ENCODE results near the gene THSD7B.
"Not testable (repeated sequence)": the region's sequence is repeated elsewhere in the genome, so short reads cannot be mapped to it uniquely, and the experiment has no call there.

THSD7B gene

DNA sequence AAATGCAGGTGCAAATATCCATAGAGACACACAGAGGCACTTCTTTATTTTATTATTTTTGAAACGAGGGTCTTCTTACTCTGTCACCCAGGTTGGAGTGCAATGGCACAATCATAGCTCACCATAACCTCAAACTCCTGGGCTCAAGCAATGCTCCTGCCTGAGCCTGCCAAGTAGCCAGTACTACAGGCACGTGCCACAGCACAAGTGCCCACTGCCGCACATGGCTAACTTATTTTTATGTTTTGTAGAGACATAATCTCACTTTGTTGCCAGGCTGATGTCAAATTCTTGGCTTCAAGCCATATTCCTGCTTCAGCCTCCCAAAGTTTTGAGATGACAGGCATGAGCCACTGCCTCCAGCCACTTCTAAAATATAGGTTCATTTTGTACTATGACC lies 537.6 kb downstream of the THSD7B start (continued):
- TF ChIP-seq, protein P1, sequence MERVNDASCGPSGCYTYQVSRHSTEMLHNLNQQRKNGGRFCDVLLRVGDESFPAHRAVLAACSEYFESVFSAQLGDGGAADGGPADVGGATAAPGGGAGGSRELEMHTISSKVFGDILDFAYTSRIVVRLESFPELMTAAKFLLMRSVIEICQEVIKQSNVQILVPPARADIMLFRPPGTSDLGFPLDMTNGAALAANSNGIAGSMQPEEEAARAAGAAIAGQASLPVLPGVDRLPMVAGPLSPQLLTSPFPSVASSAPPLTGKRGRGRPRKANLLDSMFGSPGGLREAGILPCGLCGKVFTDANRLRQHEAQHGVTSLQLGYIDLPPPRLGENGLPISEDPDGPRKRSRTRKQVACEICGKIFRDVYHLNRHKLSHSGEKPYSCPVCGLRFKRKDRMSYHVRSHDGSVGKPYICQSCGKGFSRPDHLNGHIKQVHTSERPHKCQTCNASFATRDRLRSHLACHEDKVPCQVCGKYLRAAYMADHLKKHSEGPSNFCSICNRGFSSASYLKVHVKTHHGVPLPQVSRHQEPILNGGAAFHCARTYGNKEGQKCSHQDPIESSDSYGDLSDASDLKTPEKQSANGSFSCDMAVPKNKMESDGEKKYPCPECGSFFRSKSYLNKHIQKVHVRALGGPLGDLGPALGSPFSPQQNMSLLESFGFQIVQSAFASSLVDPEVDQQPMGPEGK (CRISPR knock-in tag; IDR thresholded peaks at IDR 0.05; ENCODE audit: borderline replicate concordance): no peak
- TF ChIP-seq ZNF70 (CRISPR knock-in tag; IDR thresholded peaks at IDR 0.05): no peak

DNA sequence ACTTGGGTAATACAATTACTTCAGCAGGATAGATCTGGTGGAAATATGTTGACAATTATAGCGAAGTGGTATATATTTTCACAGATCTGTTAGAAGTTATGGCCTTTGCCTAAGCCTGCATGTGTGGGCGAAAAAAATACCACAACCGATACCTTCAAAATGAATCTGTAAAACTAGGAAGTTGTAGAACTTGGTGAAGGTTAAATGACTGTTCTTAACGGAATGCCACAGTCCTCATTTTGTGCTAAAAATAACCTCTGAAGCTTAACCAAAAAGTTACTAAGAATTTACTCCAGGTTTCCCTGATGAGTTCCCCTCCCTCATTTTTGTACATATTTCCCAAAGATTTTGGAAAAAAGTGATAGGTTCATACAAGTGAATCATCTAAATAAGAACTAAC lies 550.7 kb downstream of the THSD7B start:
- TF ChIP-seq GLIS3 (CRISPR knock-in tag; IDR thresholded peaks at IDR 0.05) (no peak), ZFP3 (CRISPR knock-in tag; IDR thresholded peaks at IDR 0.05) (no peak), TOX (CRISPR knock-in tag; IDR thresholded peaks at IDR 0.05; ENCODE audit: borderline replicate concordance) (no peak), BACH2 (CRISPR knock-in tag; IDR thresholded peaks at IDR 0.05; ENCODE audit: borderline replicate concordance) (no peak), ARNTL (CRISPR knock-in tag; IDR thresholded peaks at IDR 0.05; ENCODE audit: borderline replicate concordance, low read depth) (no peak), ZNF565 (CRISPR knock-in tag; conservative IDR thresholded peaks at IDR 0.05; ENCODE audit: low read depth) (no peak), CSDC2 (CRISPR knock-in tag; IDR thresholded peaks at IDR 0.05) (no peak), ESRRG (CRISPR knock-in tag; IDR thresholded peaks at IDR 0.05) (no peak), TCF4 (CRISPR knock-in tag; IDR thresholded peaks at IDR 0.05; ENCODE audit: borderline replicate concordance) (no peak), ZNF8 (CRISPR knock-in tag; IDR thresholded peaks at IDR 0.05) (no peak), SNAI2 (CRISPR knock-in tag; IDR thresholded peaks at IDR 0.05) (no peak), ZFP30 (CRISPR knock-in tag; IDR thresholded peaks at IDR 0.05) (no peak)
- TF ChIP-seq, protein P2, sequence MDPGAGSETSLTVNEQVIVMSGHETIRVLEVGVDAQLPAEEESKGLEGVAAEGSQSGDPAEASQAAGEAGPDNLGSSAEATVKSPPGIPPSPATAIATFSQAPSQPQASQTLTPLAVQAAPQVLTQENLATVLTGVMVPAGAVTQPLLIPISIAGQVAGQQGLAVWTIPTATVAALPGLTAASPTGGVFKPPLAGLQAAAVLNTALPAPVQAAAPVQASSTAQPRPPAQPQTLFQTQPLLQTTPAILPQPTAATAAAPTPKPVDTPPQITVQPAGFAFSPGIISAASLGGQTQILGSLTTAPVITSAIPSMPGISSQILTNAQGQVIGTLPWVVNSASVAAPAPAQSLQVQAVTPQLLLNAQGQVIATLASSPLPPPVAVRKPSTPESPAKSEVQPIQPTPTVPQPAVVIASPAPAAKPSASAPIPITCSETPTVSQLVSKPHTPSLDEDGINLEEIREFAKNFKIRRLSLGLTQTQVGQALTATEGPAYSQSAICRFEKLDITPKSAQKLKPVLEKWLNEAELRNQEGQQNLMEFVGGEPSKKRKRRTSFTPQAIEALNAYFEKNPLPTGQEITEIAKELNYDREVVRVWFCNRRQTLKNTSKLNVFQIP (CRISPR knock-in tag; IDR thresholded peaks at IDR 0.05; ENCODE audit: borderline replicate concordance, low read depth): no peak
- TF ChIP-seq, protein P3, sequence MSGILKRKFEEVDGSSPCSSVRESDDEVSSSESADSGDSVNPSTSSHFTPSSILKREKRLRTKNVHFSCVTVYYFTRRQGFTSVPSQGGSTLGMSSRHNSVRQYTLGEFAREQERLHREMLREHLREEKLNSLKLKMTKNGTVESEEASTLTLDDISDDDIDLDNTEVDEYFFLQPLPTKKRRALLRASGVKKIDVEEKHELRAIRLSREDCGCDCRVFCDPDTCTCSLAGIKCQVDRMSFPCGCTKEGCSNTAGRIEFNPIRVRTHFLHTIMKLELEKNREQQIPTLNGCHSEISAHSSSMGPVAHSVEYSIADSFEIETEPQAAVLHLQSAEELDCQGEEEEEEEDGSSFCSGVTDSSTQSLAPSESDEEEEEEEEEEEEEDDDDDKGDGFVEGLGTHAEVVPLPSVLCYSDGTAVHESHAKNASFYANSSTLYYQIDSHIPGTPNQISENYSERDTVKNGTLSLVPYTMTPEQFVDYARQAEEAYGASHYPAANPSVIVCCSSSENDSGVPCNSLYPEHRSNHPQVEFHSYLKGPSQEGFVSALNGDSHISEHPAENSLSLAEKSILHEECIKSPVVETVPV (CRISPR knock-in tag; IDR thresholded peaks at IDR 0.05): no peak
- TF ChIP-seq, protein P4, sequence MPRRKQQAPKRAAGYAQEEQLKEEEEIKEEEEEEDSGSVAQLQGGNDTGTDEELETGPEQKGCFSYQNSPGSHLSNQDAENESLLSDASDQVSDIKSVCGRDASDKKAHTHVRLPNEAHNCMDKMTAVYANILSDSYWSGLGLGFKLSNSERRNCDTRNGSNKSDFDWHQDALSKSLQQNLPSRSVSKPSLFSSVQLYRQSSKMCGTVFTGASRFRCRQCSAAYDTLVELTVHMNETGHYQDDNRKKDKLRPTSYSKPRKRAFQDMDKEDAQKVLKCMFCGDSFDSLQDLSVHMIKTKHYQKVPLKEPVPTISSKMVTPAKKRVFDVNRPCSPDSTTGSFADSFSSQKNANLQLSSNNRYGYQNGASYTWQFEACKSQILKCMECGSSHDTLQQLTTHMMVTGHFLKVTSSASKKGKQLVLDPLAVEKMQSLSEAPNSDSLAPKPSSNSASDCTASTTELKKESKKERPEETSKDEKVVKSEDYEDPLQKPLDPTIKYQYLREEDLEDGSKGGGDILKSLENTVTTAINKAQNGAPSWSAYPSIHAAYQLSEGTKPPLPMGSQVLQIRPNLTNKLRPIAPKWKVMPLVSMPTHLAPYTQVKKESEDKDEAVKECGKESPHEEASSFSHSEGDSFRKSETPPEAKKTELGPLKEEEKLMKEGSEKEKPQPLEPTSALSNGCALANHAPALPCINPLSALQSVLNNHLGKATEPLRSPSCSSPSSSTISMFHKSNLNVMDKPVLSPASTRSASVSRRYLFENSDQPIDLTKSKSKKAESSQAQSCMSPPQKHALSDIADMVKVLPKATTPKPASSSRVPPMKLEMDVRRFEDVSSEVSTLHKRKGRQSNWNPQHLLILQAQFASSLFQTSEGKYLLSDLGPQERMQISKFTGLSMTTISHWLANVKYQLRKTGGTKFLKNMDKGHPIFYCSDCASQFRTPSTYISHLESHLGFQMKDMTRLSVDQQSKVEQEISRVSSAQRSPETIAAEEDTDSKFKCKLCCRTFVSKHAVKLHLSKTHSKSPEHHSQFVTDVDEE (CRISPR knock-in tag; IDR thresholded peaks at IDR 0.05): no peak
- ATAC-seq: no peak

DNA sequence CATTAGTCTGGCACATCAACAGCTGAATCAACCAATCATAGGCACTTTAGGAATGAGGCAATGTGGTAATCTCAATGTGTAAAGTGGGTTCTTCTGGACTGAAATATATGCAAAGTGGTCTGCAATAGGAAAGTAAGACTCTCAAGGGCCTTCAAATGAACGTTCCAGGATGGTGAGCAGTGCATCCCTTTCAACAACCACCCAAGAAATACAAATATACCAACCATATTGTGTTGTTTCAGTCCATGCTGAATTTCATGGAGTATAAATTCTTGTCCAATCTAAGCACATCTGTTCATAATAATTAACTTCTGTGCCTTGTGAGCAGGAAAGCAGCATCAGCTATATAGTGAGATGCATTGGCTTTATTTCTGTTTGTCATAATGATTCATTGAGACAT lies 556.2 kb downstream of the THSD7B start:
- ATAC-seq: no peak
- TF ChIP-seq, protein P5, sequence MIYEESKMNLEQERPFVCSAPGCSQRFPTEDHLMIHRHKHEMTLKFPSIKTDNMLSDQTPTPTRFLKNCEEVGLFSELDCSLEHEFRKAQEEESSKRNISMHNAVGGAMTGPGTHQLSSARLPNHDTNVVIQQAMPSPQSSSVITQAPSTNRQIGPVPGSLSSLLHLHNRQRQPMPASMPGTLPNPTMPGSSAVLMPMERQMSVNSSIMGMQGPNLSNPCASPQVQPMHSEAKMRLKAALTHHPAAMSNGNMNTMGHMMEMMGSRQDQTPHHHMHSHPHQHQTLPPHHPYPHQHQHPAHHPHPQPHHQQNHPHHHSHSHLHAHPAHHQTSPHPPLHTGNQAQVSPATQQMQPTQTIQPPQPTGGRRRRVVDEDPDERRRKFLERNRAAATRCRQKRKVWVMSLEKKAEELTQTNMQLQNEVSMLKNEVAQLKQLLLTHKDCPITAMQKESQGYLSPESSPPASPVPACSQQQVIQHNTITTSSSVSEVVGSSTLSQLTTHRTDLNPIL (CRISPR knock-in tag; IDR thresholded peaks at IDR 0.05; ENCODE audit: low read depth): no peak
- TF ChIP-seq ISL1 (CRISPR knock-in tag; IDR thresholded peaks at IDR 0.05): no peak
- no peak for TF ChIP-seq ARNTL (CRISPR knock-in tag; IDR thresholded peaks at IDR 0.05; ENCODE audit: borderline replicate concordance, low read depth)
- no peak for TF ChIP-seq GLIS3 (CRISPR knock-in tag; IDR thresholded peaks at IDR 0.05)
- TF ChIP-seq CSDC2 (CRISPR knock-in tag; IDR thresholded peaks at IDR 0.05): no peak
- TF ChIP-seq, protein P3 (CRISPR knock-in tag; IDR thresholded peaks at IDR 0.05): no peak
- TF ChIP-seq OSR1 (CRISPR knock-in tag; IDR thresholded peaks at IDR 0.05): no peak
- no peak for TF ChIP-seq ESRRG (CRISPR knock-in tag; IDR thresholded peaks at IDR 0.05)
- TF ChIP-seq TCF4 (CRISPR knock-in tag; IDR thresholded peaks at IDR 0.05; ENCODE audit: borderline replicate concordance): no peak
- no peak for TF ChIP-seq BACH2 (CRISPR knock-in tag; IDR thresholded peaks at IDR 0.05; ENCODE audit: borderline replicate concordance)
- no peak for TF ChIP-seq ZNF565 (CRISPR knock-in tag; conservative IDR thresholded peaks at IDR 0.05; ENCODE audit: low read depth)
- no peak for TF ChIP-seq TOX (CRISPR knock-in tag; IDR thresholded peaks at IDR 0.05; ENCODE audit: borderline replicate concordance)

DNA sequence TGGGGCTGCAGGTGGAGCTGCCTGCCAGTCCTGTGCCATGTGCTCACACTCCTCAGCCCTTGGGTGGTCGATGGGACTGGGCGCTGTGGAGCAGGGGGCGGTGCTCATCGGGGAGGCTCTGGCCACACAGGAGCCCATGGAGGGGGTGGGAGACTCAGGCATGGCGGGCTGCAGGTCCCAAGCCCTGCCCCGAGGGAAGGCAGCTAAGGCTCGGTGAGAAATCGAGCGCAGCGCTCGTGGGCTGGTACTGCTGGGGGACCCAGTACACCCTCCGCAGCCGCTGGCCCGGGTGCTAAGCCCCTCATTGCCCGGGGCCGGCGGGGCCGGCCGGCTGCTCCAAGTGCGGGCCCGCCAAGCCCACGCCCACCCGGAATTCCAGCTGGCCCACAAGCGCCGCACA lies 566.2 kb downstream of the THSD7B start:
- not testable (repeated sequence) for ATAC-seq

All from SK-N-SH treated with all-trans-retinoic acid at 6 μM for 48 hours (cell line).